Measurements from ENCODE around the gene TACR2. TPM values are rescaled to one million over a fixed set of nuclear protein-coding genes. Genes with fewer than 3 reads are reported as not detected.

The TACR2 gene
- polyA plus RNA-seq, 1 donor from 2014 or later: 0.16 TPM

DNA sequence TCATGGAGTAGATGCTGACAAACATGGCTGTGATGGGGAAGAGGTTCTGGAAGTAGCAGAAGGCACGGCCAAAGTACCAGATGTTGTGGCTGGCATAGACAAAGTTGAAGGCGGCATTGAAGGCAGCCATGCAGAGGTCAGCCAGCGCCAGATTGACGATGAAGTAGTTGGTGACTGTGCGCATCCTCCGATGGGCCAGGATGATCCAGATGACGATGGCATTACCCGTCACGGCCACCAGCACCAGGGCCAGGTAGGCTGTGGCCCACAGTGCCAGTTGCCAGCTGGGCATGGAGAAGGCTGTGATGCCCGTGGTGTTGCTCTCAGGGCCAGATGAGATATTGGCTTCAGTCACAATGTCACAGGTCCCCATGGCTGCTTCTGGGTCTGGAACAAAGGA, 767 bp downstream of the TACR2 start:
- Mint-ChIP-seq H3K4me3 (no peak overlapping the region), H3K4me1 (peaks cover 4% of the 10 kb centered on the region in 3 donors), H3K27ac (peak overlapping the region in 1 of 3 donors; percentile 12), H3K9me3 (no peaks in the 10 kb centered on the region), H3K36me3 (no peaks in the 10 kb centered on the region), H3K27me3 (peaks cover 8% of the 10 kb centered on the region)

DNA sequence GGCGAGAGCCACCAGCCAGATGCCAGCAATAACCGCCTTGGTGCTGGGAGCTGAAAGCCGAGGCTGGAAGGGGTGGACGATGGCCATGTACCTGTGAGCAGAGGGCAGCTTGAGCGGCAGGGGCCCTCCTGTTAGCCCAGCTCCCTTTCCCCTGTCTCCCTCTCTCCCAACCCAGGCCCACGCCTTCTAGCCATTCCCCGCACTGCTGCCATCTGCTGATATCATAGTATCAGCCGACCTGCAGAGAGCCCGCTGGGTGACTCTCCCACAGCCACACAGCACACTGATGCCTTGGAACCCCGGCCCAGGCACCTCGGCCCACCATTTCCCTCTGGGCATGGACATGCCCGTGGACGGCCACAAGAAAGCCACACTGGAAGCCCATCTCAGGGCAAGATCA, 1.7 kb downstream of the TACR2 start:
- H3K4me3 Mint-ChIP-seq: no peak overlapping the region
- H3K27me3 Mint-ChIP-seq: peaks cover 8% of the 10 kb centered on the region
- peaks cover 8 to 10% (median 9%) of the 10 kb centered on the region in 3 donors for H3K4me1 Mint-ChIP-seq
- H3K9me3 Mint-ChIP-seq: no peaks in the 10 kb centered on the region
- no peaks in the 10 kb centered on the region for H3K36me3 Mint-ChIP-seq
- peak overlapping the region in 1 of 3 donors; percentile 12 for H3K27ac Mint-ChIP-seq

DNA sequence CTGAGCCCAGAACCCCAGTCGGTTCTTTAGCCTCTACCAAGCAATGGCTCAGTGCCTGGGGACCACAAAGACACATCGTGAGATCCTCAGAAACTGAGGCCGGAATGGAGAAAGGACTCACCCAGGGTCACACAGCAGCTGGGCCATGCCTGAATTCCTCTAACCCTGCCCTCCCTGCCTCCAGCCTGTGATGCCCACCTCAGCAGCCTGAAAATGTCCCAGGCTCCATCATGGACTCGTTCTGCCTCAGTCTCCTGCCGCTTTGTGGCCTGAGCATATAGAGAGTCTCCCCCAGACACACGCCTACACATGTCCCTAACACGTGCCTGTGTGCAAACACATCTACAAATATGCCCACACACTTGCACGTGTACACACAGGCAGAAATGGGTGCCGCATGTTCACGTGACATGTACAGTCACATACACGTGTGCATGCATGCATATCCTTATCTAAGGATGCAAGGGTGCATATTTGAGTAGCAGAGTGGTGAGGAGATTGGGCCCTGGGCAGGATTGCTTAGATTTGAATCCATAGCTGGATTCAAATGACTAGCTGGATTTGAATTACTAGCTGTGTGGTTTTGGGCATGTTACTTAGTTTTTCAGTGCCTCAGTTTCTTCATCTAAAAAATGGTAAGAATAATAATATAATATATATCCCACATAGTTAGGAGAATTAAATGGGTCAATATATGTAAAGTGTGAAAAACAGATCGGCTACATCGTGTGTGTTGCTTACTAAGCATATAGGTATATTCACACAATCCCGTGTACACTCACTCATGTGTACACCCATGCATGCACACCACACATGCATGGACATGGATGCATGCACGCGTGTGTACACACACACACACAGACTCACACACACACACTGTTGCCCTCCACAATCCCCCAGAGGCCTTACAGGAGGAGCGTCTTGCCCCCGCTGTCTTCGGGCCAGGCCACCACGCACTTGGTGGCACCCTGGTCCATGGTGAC, 2.4 kb downstream of the TACR2 start:
- Mint-ChIP-seq H3K27me3 (peaks cover 3% of the 10 kb centered on the region), H3K27ac (peak overlapping the region in 1 of 3 donors; percentile 12), H3K4me3 (peak overlapping the region in 1 of 4 donors; percentile 52), H3K9me3 (no peaks in the 10 kb centered on the region), H3K4me1 (peaks cover 9 to 15% (median 13%) of the 10 kb centered on the region in 3 donors), H3K36me3 (no peaks in the 10 kb centered on the region)

DNA sequence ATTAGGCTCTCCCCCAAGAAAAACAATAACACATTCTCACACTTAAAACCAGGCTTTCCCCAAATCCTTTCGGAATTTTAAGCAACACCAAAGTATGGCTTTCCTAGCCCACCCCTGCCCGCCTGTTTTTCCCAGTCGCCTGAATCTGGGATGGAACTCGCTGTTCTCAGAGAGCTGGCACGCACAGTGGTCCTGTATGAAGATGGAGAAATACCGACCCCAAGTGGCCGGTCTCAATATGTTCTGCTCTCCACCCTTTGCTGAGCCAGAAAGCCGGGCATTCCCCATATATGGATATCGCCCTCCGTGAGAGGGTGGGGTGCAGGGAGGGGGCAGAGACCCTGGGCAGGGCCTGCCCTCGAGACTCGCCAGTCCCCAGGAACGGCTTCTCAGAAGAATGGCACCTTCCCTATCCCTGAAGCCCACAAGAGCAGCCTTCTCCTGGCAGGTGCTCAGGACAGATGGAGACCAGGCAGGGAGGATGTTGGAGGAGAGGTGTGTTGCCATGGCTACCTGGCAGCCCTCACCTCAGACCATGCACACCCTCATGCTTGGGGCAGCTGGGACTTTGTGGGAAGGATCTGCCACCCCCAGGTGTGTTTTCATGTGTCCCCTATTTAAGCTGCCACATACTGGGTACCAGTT, 3.4 kb downstream of the TACR2 start:
- peak overlapping the region in 1 of 3 donors; percentile 67 for H3K27ac Mint-ChIP-seq
- H3K9me3 Mint-ChIP-seq: no peaks in the 10 kb centered on the region
- H3K4me1 Mint-ChIP-seq: peaks cover 12 to 18% (median 17%) of the 10 kb centered on the region in 3 donors
- peaks cover 3% of the 10 kb centered on the region for H3K27me3 Mint-ChIP-seq
- H3K36me3 Mint-ChIP-seq: no peaks in the 10 kb centered on the region
- H3K4me3 Mint-ChIP-seq: no peak overlapping the region

DNA sequence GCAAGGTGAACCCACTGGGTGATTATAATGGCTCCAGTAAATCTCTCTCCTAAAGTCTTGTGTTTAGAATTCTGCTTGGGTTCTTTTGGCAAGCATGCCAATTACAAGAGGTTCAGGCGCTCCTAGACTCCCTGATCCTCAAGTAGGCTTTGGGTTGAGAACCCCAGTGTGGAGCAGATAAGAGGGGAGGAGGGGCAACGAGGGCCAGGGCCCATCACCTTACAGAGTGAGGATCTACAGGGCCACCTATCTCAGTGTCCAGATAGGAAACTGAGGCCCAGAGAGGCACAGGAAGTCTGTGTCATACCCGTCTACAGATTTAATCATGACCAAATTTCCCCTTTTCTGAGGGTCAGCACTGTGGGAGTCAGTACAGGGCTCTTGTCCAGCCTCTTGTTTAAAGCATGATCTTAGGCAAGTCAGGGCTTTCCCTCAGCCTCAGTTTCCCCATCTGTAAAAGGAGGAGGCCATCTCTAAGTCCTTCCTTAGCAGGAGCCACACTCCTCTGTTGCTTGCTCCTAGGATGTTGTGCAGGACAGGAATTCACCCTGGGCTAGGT, 4.4 kb downstream of the TACR2 start:
- no peaks in the 10 kb centered on the region for H3K36me3 Mint-ChIP-seq
- H3K27ac Mint-ChIP-seq: no peak overlapping the region
- H3K9me3 Mint-ChIP-seq: no peaks in the 10 kb centered on the region
- H3K4me3 Mint-ChIP-seq: peak overlapping the region in 1 of 4 donors; percentile 23
- peaks cover 3% of the 10 kb centered on the region for H3K27me3 Mint-ChIP-seq
- peaks cover 13 to 18% (median 18%) of the 10 kb centered on the region in 3 donors for H3K4me1 Mint-ChIP-seq

DNA sequence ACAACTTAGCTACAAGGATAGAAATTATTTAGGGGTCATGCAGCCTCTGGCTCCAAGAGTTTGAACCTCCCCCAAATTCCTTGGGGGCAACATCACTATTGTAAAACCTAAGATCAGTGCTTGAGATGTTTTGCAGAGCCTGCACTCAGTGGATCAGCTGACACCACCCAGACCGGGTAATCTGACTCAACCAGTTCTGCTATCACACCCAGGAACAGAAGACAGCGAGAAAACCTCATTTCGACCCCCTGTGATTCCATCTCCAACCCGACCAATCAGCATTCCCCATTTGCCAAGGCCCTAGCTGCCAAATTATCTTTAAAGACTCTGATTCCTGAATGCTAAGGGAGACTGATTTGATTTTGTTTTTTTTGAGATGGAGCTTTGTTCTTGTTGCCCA, 5.2 kb downstream of the TACR2 start:
- Mint-ChIP-seq H3K4me1 (peaks cover 13 to 18% (median 18%) of the 10 kb centered on the region in 3 donors), H3K9me3 (no peaks in the 10 kb centered on the region), H3K27ac (no peak overlapping the region), H3K36me3 (no peaks in the 10 kb centered on the region), H3K4me3 (no peak overlapping the region), H3K27me3 (peaks cover 3% of the 10 kb centered on the region)

DNA sequence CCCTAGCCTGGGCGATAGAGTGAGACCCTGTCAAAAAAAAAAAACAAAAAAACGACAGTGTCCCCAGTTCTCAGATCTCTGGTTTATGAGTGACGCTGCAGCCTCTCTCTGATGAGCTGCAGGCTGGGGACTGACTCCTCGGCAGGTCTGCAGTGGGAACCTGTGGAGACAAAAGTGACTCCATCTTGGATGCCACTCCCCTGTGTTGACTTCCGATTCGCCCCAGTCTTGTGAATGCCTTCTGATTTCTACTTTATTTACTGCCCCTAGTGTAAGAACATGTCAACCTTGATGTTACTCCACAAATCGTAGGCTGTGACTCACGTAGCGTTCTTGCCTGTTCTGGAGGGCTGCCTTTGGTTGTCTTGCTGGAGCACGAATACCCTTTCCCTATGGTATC, 6.2 kb downstream of the TACR2 start:
- Mint-ChIP-seq H3K9me3 (no peaks in the 10 kb centered on the region), H3K27me3 (peaks cover 3% of the 10 kb centered on the region), H3K36me3 (no peaks in the 10 kb centered on the region), H3K4me1 (peaks cover 13 to 19% (median 18%) of the 10 kb centered on the region in 3 donors), H3K27ac (peak overlapping the region; percentile 49 to 79 (median 55)), H3K4me3 (peak overlapping the region in 1 of 4 donors; percentile 79)

DNA sequence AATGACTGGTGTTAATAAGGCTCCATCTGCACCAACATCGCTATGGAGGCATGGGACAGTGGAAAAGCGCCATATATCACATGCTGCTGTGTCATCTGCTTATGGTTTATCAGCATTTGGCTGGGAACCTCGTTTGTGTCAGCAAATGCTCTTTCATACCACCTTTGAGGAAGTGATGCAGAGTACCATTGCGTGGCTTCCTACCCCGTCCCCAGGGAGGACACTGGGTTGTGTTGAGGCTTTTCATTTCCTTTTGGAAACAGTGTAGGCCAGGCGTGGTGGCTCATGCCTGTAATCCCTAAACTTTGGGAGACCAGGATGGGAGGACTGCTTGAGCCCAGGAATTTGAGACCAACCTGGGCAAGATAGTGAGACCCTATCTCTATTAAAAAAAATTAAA, 6.8 kb downstream of the TACR2 start:
- H3K27me3 Mint-ChIP-seq: no peaks in the 10 kb centered on the region
- H3K36me3 Mint-ChIP-seq: no peaks in the 10 kb centered on the region
- H3K4me1 Mint-ChIP-seq: peaks cover 13 to 19% (median 18%) of the 10 kb centered on the region in 3 donors
- peak overlapping the region in 3 of 4 donors; percentile 3 to 79 (median 73) for H3K4me3 Mint-ChIP-seq
- no peaks in the 10 kb centered on the region for H3K9me3 Mint-ChIP-seq
- peak overlapping the region; percentile 25 to 94 (median 92) for H3K27ac Mint-ChIP-seq

DNA sequence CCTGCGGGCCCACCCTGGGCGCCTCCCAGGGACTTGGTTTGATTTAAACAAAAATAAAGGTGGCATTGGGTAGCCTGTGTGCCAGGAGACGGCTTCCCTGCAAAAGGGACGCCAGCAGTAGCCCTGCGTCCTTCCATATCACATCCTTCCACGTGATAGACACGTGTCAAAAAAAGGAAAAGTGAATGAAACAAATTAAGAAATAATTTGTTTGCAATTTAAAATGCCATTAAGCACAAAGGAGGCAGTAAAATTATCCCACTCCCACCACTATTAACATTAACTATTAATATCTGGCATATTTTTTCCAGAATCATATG, 7.6 kb downstream of the TACR2 start:
- Mint-ChIP-seq H3K27ac (peak overlapping the region; percentile 25 to 92 (median 88)), H3K36me3 (no peaks in the 10 kb centered on the region), H3K9me3 (no peaks in the 10 kb centered on the region), H3K27me3 (no peaks in the 10 kb centered on the region), H3K4me1 (peaks cover 13 to 19% (median 18%) of the 10 kb centered on the region in 3 donors), H3K4me3 (peak overlapping the region in 1 of 4 donors; percentile 5)

DNA sequence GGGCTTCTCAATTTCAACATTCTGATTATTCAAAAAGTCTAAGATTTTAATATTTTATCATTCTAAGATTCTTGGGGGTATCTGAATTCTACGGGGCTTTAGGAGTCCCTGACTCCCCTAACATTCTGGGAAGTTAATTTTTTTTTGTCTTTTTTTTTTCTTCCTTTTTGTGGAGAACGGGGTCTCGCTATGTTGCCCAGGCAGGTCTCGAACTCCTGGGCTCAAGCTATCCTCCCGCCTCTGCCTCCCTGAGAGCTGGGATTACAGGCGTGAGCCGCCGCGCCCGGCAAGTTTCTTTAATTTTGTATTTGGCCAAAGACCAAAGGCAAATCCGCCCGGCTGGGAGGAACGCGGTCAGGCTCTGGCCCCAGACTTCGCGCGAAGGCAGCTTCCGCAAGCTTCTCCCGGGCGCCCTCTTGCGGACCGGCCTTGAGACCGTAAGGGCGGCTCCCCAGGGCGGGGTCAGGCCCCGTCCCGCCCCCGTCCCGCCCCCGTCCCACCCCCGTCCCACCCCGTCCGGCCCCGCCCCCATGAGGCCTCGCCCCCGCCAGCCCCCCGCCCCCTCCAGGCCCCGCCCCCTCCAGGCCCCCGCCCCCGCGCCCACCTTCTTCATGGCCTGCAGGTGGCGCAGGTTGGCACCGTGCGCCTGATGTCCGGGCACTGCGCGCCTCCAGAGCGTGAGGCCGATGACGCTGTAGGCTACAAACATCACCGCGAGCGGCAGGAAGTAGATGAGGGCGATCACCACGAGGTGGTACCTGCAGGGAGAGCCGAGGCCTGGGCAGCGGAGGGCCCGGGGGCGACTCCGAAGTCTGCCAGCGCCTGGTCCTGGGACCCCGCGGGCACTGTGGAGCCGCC, 8.2 kb downstream of the TACR2 start:
- H3K36me3 Mint-ChIP-seq: peaks cover 2% of the 10 kb centered on the region
- H3K27me3 Mint-ChIP-seq: no peaks in the 10 kb centered on the region
- H3K27ac Mint-ChIP-seq: peak overlapping the region; percentile 25 to 92 (median 88)
- H3K9me3 Mint-ChIP-seq: no peaks in the 10 kb centered on the region
- peak overlapping the region; percentile 5 to 92 (median 76) for H3K4me3 Mint-ChIP-seq
- H3K4me1 Mint-ChIP-seq: peaks cover 13 to 19% (median 18%) of the 10 kb centered on the region in 3 donors

DNA sequence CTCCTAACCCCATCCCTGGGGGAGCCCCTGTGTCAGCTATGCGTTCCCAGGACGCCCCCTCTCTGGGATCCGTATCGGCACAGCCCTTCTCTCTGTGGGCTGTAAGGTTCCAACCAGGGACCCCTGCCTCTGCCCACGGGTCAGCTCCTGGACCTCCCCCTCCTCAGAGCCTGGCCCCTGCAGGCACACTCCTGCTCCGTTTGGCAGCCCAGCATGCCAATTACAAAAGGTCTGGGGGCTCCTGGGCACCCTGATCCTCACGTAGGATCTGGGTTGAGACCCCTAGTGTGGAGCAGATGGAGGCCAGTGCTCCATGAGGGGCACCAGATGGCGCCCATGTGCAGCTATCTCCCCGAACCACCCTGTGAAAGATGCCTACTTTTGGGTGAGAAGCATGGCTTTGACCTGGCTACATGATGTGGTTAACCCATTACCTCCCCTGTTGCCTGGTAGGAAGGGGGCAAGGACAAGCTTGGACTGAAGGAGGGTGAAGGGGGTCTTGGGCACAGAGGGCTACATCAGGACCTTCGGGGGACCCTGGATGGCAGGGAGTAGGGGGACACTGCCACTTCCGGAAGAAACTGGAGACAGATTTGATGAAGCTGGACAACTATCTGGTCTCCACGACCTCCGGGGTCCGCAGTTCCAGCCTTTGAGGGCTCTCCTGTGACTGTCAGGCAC, 9.0 kb downstream of the TACR2 start:
- peak overlapping the region in 2 of 3 donors; percentile 25 to 92 for H3K27ac Mint-ChIP-seq
- no peaks in the 10 kb centered on the region for H3K27me3 Mint-ChIP-seq
- peaks cover 9 to 16% (median 15%) of the 10 kb centered on the region in 3 donors for H3K4me1 Mint-ChIP-seq

DNA sequence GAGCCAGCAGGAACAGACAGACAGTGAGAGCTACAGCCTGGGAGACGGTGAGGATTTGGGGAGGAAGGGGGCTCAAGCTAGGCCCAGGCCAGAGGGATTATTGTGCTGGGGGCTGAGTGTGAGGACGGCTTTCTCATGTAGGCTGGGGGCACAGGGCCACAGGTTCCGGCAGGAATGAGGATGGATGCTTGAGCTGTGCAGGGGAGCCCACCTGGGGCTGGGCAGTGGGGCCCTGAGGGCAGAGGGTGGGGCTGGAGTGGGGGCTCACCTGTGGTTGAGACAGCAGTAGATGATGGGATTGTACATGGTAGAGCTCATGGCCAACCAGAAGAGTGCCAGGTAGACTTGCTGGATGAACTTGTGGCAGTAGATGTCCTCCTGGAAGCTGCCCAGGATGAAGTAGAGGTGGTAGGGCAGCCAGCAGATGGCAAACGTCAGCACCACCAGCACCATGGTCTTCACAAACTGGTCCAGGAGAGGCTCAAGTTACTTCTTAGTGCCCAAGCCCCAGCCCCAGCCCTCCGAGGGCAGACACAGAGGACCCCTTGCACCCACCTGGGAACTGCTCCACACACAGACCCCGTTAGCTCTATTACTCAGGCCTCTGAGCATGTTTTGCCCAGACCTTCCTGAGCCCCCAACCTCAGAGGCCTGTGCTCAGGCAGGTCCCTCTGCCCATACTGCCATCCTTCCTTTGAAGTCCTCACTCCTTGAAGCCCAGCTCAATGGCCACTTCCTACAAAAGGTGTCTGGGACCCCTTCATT, 9.7 kb downstream of the TACR2 start:
- no peaks in the 10 kb centered on the region for H3K9me3 Mint-ChIP-seq
- peaks cover 3% of the 10 kb centered on the region for H3K36me3 Mint-ChIP-seq
- no peaks in the 10 kb centered on the region for H3K27me3 Mint-ChIP-seq
- peaks cover 9 to 16% (median 15%) of the 10 kb centered on the region in 3 donors for H3K4me1 Mint-ChIP-seq
- H3K27ac Mint-ChIP-seq: peak overlapping the region in 1 of 3 donors; percentile 44
- no peak overlapping the region for H3K4me3 Mint-ChIP-seq

More for the DNA sequence above, 9.0 kb downstream of the TACR2 start:
- Mint-ChIP-seq H3K4me3 (peak overlapping the region in 2 of 4 donors; percentile 5 to 70), H3K9me3 (no peaks in the 10 kb centered on the region), H3K36me3 (peaks cover 3% of the 10 kb centered on the region)

DNA sequence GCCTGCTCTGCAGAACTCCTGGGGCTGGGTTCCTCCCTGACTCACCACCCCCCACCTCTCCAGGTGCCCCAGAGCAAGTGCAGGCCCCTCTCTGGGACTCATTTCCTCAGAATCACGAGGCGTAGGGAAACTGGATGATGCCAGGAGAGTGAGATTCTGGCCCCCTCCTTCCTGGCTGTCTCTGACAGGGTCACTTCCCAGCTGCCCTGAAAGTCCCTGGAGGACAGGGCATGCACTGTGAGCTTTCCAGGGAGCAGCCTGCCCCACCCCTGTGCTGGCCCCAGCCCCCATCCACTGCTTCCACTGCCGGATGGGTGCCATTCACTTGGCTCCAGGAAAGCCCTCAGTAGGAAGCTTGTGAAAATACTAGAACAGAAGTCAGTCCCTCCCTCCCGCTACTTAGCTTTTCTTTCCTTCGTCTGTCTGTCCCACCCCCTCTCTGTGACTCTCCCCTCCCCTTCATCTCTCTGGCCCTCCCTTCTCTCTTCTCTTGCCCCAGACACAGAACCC, 10.4 kb downstream of the TACR2 start:
- H3K27ac Mint-ChIP-seq: peak overlapping the region in 1 of 3 donors; percentile 44
- H3K36me3 Mint-ChIP-seq: peaks cover 3% of the 10 kb centered on the region
- no peaks in the 10 kb centered on the region for H3K9me3 Mint-ChIP-seq
- no peak overlapping the region for H3K4me3 Mint-ChIP-seq
- peaks cover 9 to 16% (median 15%) of the 10 kb centered on the region in 3 donors for H3K4me1 Mint-ChIP-seq
- no peaks in the 10 kb centered on the region for H3K27me3 Mint-ChIP-seq
